ENCODE data around the gene AFM. TPM values are rescaled to one million over a fixed set of nuclear protein-coding genes. Genes with fewer than 3 reads are reported as not detected.

The AFM gene
- total and polyA plus RNA-seq, 2 experiments from 2014 or later = 52.7 to 78.4 TPM

DNA sequence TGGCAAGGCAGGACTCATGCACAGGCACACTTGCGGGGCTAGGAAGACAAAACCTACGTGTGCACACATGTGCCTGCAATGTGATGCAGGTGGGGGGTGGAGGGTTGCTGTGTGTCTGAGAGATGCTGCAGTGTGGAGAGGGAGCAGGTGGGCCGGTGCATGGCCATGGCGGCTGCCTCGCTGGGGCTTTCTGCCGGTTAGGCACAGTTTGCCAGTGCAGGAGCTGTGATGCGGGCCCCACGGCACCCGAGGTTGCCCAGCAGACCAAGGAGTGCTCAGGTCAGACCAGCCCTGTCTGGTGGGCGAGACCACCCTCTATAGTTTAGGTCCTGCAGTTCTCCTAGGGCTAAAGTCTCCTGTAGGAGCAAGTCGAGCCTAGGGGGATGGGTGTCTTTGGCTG is 4.4 kb upstream of the AFM start:
- WGBS (ENCODE audit: low lambda C conversion rate, missing lambda C conversion rate) = 84% methylated on average over 11 of the region's 11 CpGs
- H2AFZ ChIP-seq = no peak overlapping the region
- no peaks in the 10 kb centered on the region for H3K4me1 ChIP-seq (ENCODE audit: insufficient read depth)
- no peaks in the 10 kb centered on the region for H3K36me3 ChIP-seq (replicated peaks; ENCODE audit: insufficient read depth, low read depth)
- no peak for DNase-seq (ENCODE audit: low spot score)
- no peaks in the 10 kb centered on the region for H3K9me3 ChIP-seq (ENCODE audit: low read depth)
- no peaks in the 10 kb centered on the region for H3K27me3 ChIP-seq
- H3K4me3 ChIP-seq = no peak overlapping the region
- no peaks in the 10 kb centered on the region for H3K9me2 ChIP-seq (replicated peaks; ENCODE audit: insufficient read depth)
- H3K4me2 ChIP-seq = no peak overlapping the region
- no peaks in the 10 kb centered on the region for H3K79me2 ChIP-seq
- TF ChIP-seq EZH2phosphoT487 (IDR thresholded peaks at IDR 0.05; ENCODE audit: low read depth, severe bottlenecking, unreplicated experiment) (no peak), EZH2 (IDR thresholded peaks at IDR 0.05; ENCODE audit: borderline replicate concordance) (no peak)
- TF ChIP-seq, protein P1, sequence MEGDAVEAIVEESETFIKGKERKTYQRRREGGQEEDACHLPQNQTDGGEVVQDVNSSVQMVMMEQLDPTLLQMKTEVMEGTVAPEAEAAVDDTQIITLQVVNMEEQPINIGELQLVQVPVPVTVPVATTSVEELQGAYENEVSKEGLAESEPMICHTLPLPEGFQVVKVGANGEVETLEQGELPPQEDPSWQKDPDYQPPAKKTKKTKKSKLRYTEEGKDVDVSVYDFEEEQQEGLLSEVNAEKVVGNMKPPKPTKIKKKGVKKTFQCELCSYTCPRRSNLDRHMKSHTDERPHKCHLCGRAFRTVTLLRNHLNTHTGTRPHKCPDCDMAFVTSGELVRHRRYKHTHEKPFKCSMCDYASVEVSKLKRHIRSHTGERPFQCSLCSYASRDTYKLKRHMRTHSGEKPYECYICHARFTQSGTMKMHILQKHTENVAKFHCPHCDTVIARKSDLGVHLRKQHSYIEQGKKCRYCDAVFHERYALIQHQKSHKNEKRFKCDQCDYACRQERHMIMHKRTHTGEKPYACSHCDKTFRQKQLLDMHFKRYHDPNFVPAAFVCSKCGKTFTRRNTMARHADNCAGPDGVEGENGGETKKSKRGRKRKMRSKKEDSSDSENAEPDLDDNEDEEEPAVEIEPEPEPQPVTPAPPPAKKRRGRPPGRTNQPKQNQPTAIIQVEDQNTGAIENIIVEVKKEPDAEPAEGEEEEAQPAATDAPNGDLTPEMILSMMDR (IDR thresholded peaks at IDR 0.05; ENCODE audit: poor library complexity) = no peak
- H4K20me1 ChIP-seq (ENCODE audit: insufficient read depth, poor library complexity, severe bottlenecking) = no peaks in the 10 kb centered on the region
- H3K27ac ChIP-seq = no peak overlapping the region

DNA sequence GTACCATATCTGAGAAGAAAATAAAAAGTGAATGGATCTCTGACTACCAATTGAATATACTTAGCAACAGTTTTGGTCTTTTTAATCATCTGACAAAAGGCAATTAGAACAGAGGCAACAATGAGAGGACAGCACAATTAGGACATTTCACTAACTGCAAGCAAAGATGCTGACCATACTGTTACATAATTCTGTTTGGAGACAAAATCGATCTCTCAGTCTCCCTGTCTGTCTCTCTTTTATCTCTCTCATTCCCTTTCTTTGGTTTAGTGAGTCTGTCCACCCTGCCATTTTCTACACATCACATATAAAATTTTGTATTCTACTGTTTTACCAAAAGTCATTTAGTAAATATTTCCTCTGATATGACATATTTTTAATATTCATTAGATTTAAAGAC is 2.2 kb upstream of the AFM start:
- Histone ChIP-seq H3K79me2 (no peaks in the 10 kb centered on the region), H3K27me3 (no peaks in the 10 kb centered on the region), H3K9me2 (replicated peaks; ENCODE audit: insufficient read depth) (no peaks in the 10 kb centered on the region), H3K36me3 (replicated peaks; ENCODE audit: insufficient read depth, low read depth) (no peaks in the 10 kb centered on the region), H3K4me1 (ENCODE audit: insufficient read depth) (no peaks in the 10 kb centered on the region), H4K20me1 (ENCODE audit: insufficient read depth, poor library complexity, severe bottlenecking) (no peaks in the 10 kb centered on the region), H3K27ac (no peak overlapping the region), H3K4me2 (no peak overlapping the region), H3K9me3 (ENCODE audit: low read depth) (no peaks in the 10 kb centered on the region), H3K4me3 (no peak overlapping the region), H2AFZ (no peak overlapping the region)
- DNase-seq (ENCODE audit: low spot score) = no peak
- WGBS (ENCODE audit: low lambda C conversion rate, missing lambda C conversion rate) = 92% methylated on average over 1 of the region's 1 CpG
- TF ChIP-seq, protein P1 (IDR thresholded peaks at IDR 0.05; ENCODE audit: poor library complexity) = no peak
- no peak for TF ChIP-seq EZH2phosphoT487 (IDR thresholded peaks at IDR 0.05; ENCODE audit: low read depth, severe bottlenecking, unreplicated experiment)
- TF ChIP-seq EZH2 (IDR thresholded peaks at IDR 0.05; ENCODE audit: borderline replicate concordance) = no peak

DNA sequence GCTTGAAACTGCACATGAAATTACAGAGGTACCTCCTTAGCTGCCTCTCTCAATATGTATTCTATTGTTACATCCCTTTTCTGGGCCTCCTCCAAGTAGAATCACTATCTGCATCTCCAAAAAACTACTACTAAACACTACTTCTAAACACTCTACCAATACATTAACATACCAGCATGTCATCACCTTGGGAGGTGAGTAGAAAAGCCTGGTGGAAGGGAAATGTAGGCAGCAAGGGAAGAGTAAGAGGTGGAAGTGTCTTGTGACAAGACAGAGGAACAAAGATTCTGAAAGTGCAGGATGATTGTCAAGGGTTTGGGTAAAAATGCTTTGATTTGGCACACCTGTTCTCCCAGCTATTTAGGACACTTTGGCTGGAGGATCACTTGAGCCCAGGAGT is 3.5 kb downstream of the AFM start:
- no peak overlapping the region for H3K4me2 ChIP-seq
- H3K4me3 ChIP-seq = no peak overlapping the region
- no peak overlapping the region for H2AFZ ChIP-seq
- no peak for DNase-seq (ENCODE audit: low spot score)
- no peaks in the 10 kb centered on the region for H3K27me3 ChIP-seq
- no peak overlapping the region for H3K27ac ChIP-seq
- no peaks in the 10 kb centered on the region for H3K79me2 ChIP-seq
- no peaks in the 10 kb centered on the region for H4K20me1 ChIP-seq (ENCODE audit: insufficient read depth, poor library complexity, severe bottlenecking)
- no peak for TF ChIP-seq EZH2phosphoT487 (IDR thresholded peaks at IDR 0.05; ENCODE audit: low read depth, severe bottlenecking, unreplicated experiment)
- peaks cover 12% of the 10 kb centered on the region for H3K4me1 ChIP-seq (ENCODE audit: insufficient read depth)
- H3K9me2 ChIP-seq (replicated peaks; ENCODE audit: insufficient read depth) = no peaks in the 10 kb centered on the region
- no peaks in the 10 kb centered on the region for H3K9me3 ChIP-seq (ENCODE audit: low read depth)
- no peaks in the 10 kb centered on the region for H3K36me3 ChIP-seq (replicated peaks; ENCODE audit: insufficient read depth, low read depth)

DNA sequence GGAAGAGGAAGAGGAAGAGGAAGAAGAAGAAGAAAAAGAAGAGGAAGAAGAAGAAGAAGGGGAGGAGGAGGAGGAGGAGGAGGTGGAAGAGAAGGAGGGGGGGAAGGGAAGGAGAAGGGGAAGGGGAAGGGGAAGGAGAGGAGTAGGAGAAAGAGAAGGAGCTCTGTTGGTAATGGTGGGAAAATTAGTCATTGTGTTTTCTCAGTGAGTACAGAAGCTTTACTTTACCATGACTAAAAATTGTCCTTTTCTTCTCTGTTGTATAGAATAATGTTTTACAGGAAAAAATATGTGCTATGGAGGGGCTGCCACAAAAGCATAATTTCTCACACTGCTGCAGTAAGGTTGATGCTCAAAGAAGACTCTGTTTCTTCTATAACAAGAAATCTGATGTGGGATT is 4.1 kb downstream of the AFM start:
- no peak for DNase-seq (ENCODE audit: low spot score)
- no peaks in the 10 kb centered on the region for H3K9me3 ChIP-seq (ENCODE audit: low read depth)
- no peaks in the 10 kb centered on the region for H4K20me1 ChIP-seq (ENCODE audit: insufficient read depth, poor library complexity, severe bottlenecking)
- H3K4me1 ChIP-seq (ENCODE audit: insufficient read depth) = peaks cover 12% of the 10 kb centered on the region
- H3K4me3 ChIP-seq = no peak overlapping the region
- no peak overlapping the region for H2AFZ ChIP-seq
- no peaks in the 10 kb centered on the region for H3K27me3 ChIP-seq
- TF ChIP-seq, protein P1 (IDR thresholded peaks at IDR 0.05; ENCODE audit: poor library complexity) = no peak
- no peak for TF ChIP-seq EZH2phosphoT487 (IDR thresholded peaks at IDR 0.05; ENCODE audit: low read depth, severe bottlenecking, unreplicated experiment)
- TF ChIP-seq EZH2 (IDR thresholded peaks at IDR 0.05; ENCODE audit: borderline replicate concordance) = no peak
- no peaks in the 10 kb centered on the region for H3K9me2 ChIP-seq (replicated peaks; ENCODE audit: insufficient read depth)
- no peak overlapping the region for H3K27ac ChIP-seq
- H3K4me2 ChIP-seq = peak overlapping the region; percentile 27
- H3K36me3 ChIP-seq (replicated peaks; ENCODE audit: insufficient read depth, low read depth) = no peaks in the 10 kb centered on the region
- H3K79me2 ChIP-seq = no peaks in the 10 kb centered on the region
